PC-9 (cell line): ENCODE data around the gene RNF19B. TPM values are rescaled to one million over a fixed set of nuclear protein-coding genes. Genes with fewer than 3 reads are reported as not detected.
"Not testable (repeated sequence)": the region's sequence is repeated elsewhere in the genome, so short reads cannot be mapped to it uniquely, and the experiment has no call there.

ENCODE experiments used
- BruUV-seq: library from RNA; stranded (reverse); fragments of 400-500 nt; replicated peaks from 2 replicates; lab custom pipeline; 2021; lab: Mats Ljungman, UMichigan
- CTCF ChIA-PET: fragments of 300-600 bp; sonication (Branson Sonifier 250); formaldehyde crosslinking; loops from one replicate; lab custom pipeline; 2022; ENCODE audit warnings: antibody characterized with exemption; lab: Charles Lee
- POLR2A ChIA-PET: fragments of 300-600 bp; sonication (Branson Sonifier 250); formaldehyde crosslinking; loops from one replicate; lab custom pipeline; 2022; ENCODE audit warnings: antibody characterized with exemption; ENCODE audit not compliant: unreplicated experiment; lab: Charles Lee
- DNase-seq, 2 experiments: peaks; one replicate each; pipeline versions ENCODE4 v3.0.0 to v3.0.0-alpha.2; 2015 to 2022; ENCODE audit warnings: mixed read lengths in 1 of 2
- H2AFZ ChIP-seq: fragments of 200-600 bp; sonication (generic); 2 replicates; pipeline ENCODE4 v1.8.1; 2017; ENCODE audit warnings: antibody characterized with exemption
- H3F3A ChIP-seq: fragments of 200-600 bp; sonication (generic); 2 replicates; pipeline ENCODE4 v1.8.1; 2017; ENCODE audit warnings: antibody characterized with exemption, mild to moderate bottlenecking, low read depth; ENCODE audit not compliant: insufficient read depth
- H3K27ac ChIP-seq: fragments of 200-600 bp; sonication (generic); 2 replicates; pipeline ENCODE4 v1.6.1; 2016; ENCODE audit warnings: mixed run types
- H3K27me3 ChIP-seq: fragments of 200-600 bp; sonication (generic); 2 replicates; pipeline ENCODE4 v1.6.1; 2016; ENCODE audit warnings: low read depth, mixed run types; ENCODE audit not compliant: insufficient read depth
- H3K36me3 ChIP-seq: fragments of 200-600 bp; sonication (generic); 2 replicates; pipeline ENCODE4 v1.6.1; 2016; ENCODE audit warnings: low read depth, mixed run types
- H3K4me1 ChIP-seq: fragments of 200-600 bp; sonication (generic); replicated peaks from 2 replicates; pipeline ENCODE4 v1.6.1; 2016; ENCODE audit warnings: mixed run types; ENCODE audit not compliant: insufficient read depth
- H3K4me2 ChIP-seq: fragments of 200-600 bp; sonication (generic); 2 replicates; pipeline ENCODE4 v1.6.1; 2017; ENCODE audit warnings: mixed run types
- H3K4me3 ChIP-seq: fragments of 200-600 bp; sonication (generic); 2 replicates; pipeline ENCODE4 v1.6.1; 2016; ENCODE audit warnings: mixed run types
- H3K79me2 ChIP-seq: fragments of 200-600 bp; sonication (generic); 2 replicates; pipeline ENCODE4 v1.6.1; 2017; ENCODE audit warnings: low read depth, mixed run types
- H3K9me2 ChIP-seq: fragments of 200-600 bp; sonication (generic); 2 replicates; pipeline ENCODE4 v1.8.1; 2017; ENCODE audit warnings: mild to moderate bottlenecking; ENCODE audit not compliant: insufficient read depth
- H3K9me3 ChIP-seq: fragments of 200-600 bp; sonication (generic); 2 replicates; pipeline ENCODE4 v1.8.1; 2016; ENCODE audit warnings: low read depth; ENCODE audit not compliant: insufficient read depth
- H4K20me1 ChIP-seq: fragments of 200-600 bp; sonication (generic); 2 replicates; pipeline ENCODE4 v1.8.1; 2017; ENCODE audit not compliant: insufficient read depth
- EZH2 ChIP-seq: fragments of 200-600 bp; sonication (generic); IDR thresholded peaks from 2 replicates; pipeline ENCODE4 v1.8.0; 2017; ENCODE audit warnings: antibody characterized with exemption, low read depth
- intact Hi-C: fragments of 100-400 bp; cut with micrococcal nuclease; formaldehyde crosslinking; loops from one replicate; pipeline ENCODE4 v1.10.0; 2022; ENCODE audit not compliant: unreplicated experiment
- total RNA-seq: library from RNA; stranded (reverse); gene quantifications from 2 replicates; pipeline ENCODE4 v1.2.3, GENCODE V29; 2021
- TF ChIP-seq, protein P1 (sequence below): fragments of 200-600 bp; sonication (generic); conservative IDR thresholded peaks from 2 replicates; pipeline ENCODE4 v1.6.1; 2017; ENCODE audit warnings: mixed run types, antibody characterized with exemption, mild to moderate bottlenecking, moderate library complexity

The RNF19B gene
- total RNA-seq, 1 experiment from 2014 or later = 25.4 TPM

DNA sequence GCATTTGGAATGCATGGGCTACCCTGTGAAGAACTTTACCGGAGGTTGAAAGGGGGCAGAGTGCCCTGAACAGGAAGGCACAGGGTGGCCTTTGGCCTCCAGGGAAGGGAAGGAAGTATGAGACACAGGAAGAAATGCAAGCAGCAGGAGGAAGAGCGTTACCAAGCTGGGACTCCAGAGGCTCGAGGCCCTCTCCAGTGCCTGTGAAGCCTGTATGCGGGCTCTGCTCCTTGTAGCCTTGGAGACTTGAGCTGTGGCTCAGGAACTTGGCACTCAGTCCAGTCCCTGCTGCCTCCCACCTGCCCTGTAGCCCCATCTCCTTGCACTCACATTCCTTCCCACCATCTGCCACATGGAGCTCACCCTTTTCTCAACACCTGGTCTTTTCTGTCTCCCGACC, 33.5 kb upstream of the RNF19B start:
- no peak overlapping the region for H3K4me2 ChIP-seq
- TF ChIP-seq, protein P1, sequence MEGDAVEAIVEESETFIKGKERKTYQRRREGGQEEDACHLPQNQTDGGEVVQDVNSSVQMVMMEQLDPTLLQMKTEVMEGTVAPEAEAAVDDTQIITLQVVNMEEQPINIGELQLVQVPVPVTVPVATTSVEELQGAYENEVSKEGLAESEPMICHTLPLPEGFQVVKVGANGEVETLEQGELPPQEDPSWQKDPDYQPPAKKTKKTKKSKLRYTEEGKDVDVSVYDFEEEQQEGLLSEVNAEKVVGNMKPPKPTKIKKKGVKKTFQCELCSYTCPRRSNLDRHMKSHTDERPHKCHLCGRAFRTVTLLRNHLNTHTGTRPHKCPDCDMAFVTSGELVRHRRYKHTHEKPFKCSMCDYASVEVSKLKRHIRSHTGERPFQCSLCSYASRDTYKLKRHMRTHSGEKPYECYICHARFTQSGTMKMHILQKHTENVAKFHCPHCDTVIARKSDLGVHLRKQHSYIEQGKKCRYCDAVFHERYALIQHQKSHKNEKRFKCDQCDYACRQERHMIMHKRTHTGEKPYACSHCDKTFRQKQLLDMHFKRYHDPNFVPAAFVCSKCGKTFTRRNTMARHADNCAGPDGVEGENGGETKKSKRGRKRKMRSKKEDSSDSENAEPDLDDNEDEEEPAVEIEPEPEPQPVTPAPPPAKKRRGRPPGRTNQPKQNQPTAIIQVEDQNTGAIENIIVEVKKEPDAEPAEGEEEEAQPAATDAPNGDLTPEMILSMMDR = no peak
- TF ChIP-seq EZH2 = no peak
- H3K79me2 ChIP-seq = no peaks in the 10 kb centered on the region
- ChIA-PET CTCF (no interaction called here), POLR2A (interaction anchor here (0.5 kb wide), 1 partner anchor 48 kb away, joined by 3 read pairs; no protein-coding TSS in a partner anchor)
- no peak for DNase-seq
- H3F3A ChIP-seq = peaks cover 32% of the 10 kb centered on the region
- H4K20me1 ChIP-seq = no peaks in the 10 kb centered on the region
- intact Hi-C loops = no loop called here
- H3K36me3 ChIP-seq = peaks cover 8% of the 10 kb centered on the region
- H3K27me3 ChIP-seq = no peaks in the 10 kb centered on the region
- no peak overlapping the region for H3K27ac ChIP-seq
- no peak overlapping the region for H2AFZ ChIP-seq
- peaks cover 12% of the 10 kb centered on the region for H3K4me1 ChIP-seq
- no peaks in the 10 kb centered on the region for H3K9me3 ChIP-seq
- no peaks in the 10 kb centered on the region for H3K9me2 ChIP-seq
- H3K4me3 ChIP-seq = no peak overlapping the region
- BruUV-seq = no TSS peak

DNA sequence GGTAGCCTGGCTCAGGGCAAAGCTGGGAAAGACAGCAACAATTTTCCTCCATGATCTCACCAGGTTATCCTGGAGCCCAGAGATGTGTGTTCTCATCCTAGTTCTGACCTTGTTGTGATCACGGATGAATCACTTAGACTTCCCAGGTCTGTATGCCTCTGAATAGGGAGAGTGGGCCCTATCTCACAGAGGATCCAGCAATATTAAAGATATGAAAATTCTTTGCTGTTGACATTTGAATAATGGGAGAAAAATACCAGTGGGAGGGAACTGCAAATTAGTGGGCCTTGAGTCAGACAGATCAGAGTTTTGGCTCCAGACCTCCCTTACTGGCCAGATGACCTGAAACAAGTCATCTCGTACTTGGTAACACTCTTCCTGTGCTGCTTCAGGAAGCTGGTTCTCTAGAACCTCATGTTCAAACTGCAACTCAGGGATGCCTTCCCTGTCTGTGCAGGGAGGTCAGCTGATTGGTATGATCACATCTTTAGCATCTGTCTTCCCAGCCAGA, 32.8 kb upstream of the RNF19B start:
- BruUV-seq = no TSS peak
- Histone ChIP-seq H3K9me2 (no peaks in the 10 kb centered on the region), H3F3A (peaks cover 37% of the 10 kb centered on the region), H3K4me1 (peaks cover 17% of the 10 kb centered on the region), H3K4me2 (no peak overlapping the region), H3K27me3 (no peaks in the 10 kb centered on the region), H4K20me1 (no peaks in the 10 kb centered on the region), H3K36me3 (peaks cover 3% of the 10 kb centered on the region; the same call in 1 of the 2 replicates), H3K27ac (no peak overlapping the region), H3K9me3 (no peaks in the 10 kb centered on the region), H3K4me3 (no peak overlapping the region), H3K79me2 (no peaks in the 10 kb centered on the region), H2AFZ (no peak overlapping the region)
- ChIA-PET CTCF (no interaction called here), POLR2A (no interaction called here)
- no peak for DNase-seq
- intact Hi-C loops = no loop called here
- TF ChIP-seq, protein P1 = no peak
- TF ChIP-seq EZH2 = no peak

DNA sequence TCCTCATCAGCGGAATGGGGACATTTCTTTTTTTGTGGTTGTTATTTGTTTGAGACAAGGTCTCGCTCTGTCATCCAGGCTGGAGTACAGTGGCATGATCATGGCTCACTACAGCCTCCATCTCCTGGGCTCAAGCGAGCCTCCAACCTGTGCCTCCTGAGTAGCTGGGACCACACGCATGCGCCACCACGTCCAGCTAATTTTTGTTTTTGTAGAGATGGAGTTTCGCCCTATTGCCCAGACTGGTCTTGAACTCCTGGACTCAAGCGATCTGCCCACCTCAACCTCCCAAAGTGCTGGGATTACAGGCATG, 28.7 kb upstream of the RNF19B start:
- H3F3A ChIP-seq = peaks cover 60% of the 10 kb centered on the region
- peak overlapping the region; percentile 93 for H3K27ac ChIP-seq
- peak overlapping the region; percentile 68 for H3K4me2 ChIP-seq
- BruUV-seq, H3K9me3 ChIP-seq, H4K20me1 ChIP-seq, H3K79me2 ChIP-seq, DNase-seq, H3K9me2 ChIP-seq, H3K4me3 ChIP-seq, H3K27me3 ChIP-seq, H2AFZ ChIP-seq, H3K36me3 ChIP-seq, intact Hi-C loops: not testable (repeated sequence)
- peaks cover 58% of the 10 kb centered on the region for H3K4me1 ChIP-seq
- ChIA-PET POLR2A (interaction anchor here (0.6 kb wide), 1 partner anchor 24 kb away, joined by 3 read pairs; no protein-coding TSS in a partner anchor), CTCF (interaction anchor here (1.7 kb wide), 1 partner anchor 14 kb away, joined by 8 read pairs; no protein-coding TSS in a partner anchor)
